SJSA1 (cell line): ENCODE results near the gene KIF1C. TPM values are rescaled to one million over a fixed set of nuclear protein-coding genes. Genes with fewer than 3 reads are reported as not detected.
"Not testable (repeated sequence)": the region's sequence is repeated elsewhere in the genome, so short reads cannot be mapped to it uniquely, and the experiment has no call there.

ENCODE experiments used
- DNase-seq, 2 experiments: peaks; one replicate each; pipeline ENCODE4 v3.0.0-alpha.2; 2015 to 2020; ENCODE audit warnings: low spot score in 2 of 2, low read depth in 1 of 2
- H3K27ac ChIP-seq: fragments of 250-450 bp; sonication (Bioruptor Pico); 2 replicates; pipeline ENCODE4 v1.5.1; 2020; ENCODE audit warnings: mild to moderate bottlenecking, moderate library complexity
- H3K27me3 ChIP-seq: fragments of 250-450 bp; sonication (Bioruptor Pico); replicated peaks from 2 replicates; pipeline ENCODE4 v1.5.1; 2020; ENCODE audit warnings: mild to moderate bottlenecking, moderate library complexity
- H3K36me3 ChIP-seq: fragments of 250-450 bp; sonication (Bioruptor Pico); 2 replicates; pipeline ENCODE4 v1.5.1; 2020; ENCODE audit warnings: mild to moderate bottlenecking
- H3K4me1 ChIP-seq: fragments of 250-450 bp; sonication (Bioruptor Pico); replicated peaks from 2 replicates; pipeline ENCODE4 v1.6.1; 2021; ENCODE audit warnings: mild to moderate bottlenecking
- H3K4me3 ChIP-seq: fragments of 250-450 bp; sonication (Bioruptor Pico); 2 replicates; pipeline ENCODE4 v1.5.1; 2020; ENCODE audit warnings: mild to moderate bottlenecking
- H3K9me3 ChIP-seq: fragments of 250-450 bp; sonication (Bioruptor Pico); replicated peaks from 2 replicates; pipeline ENCODE4 v1.5.1; 2020; ENCODE audit warnings: mild to moderate bottlenecking
- total RNA-seq: library from RNA; depleted of rRNA; stranded (reverse); fragments of >200 nt; shearing (Covaris generic); gene quantifications from 2 replicates; pipeline ENCODE4 v1.2.3, GENCODE V29; 2014; rRNA removed

KIF1C gene
- total RNA-seq, 1 experiment from 2014 or later, result 72.3 TPM

DNA sequence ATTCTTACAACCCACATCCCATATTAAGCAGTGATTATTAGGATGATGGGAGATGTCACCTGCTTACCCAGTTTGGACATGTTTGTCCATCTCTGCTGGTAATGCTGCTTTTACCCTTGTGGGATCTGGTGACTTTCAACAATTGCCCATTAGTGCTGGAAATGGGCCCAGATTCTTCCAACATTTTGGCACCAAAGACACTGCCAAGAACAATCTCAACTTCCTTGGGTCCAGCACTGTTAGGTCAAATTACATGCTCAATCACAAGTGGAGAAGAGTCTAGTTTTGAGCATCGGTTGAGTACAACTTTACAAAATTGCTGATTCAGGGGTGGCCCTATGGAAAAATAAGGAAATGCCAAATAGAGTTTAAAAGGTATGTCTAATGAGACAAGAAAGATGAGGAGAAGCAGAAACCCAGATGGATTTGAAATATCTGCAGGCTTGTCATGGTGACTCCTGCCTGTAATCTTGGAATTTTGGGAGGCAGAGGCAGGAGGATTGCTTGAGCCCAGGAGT lies 67.5 kb downstream of the KIF1C start:
- DNase-seq, result no peak
- no peaks in the 10 kb centered on the region for H3K9me3 ChIP-seq
- H3K36me3 ChIP-seq, result no peaks in the 10 kb centered on the region
- no peak overlapping the region for H3K4me3 ChIP-seq
- no peak overlapping the region for H3K27ac ChIP-seq
- no peaks in the 10 kb centered on the region for H3K4me1 ChIP-seq
- peaks cover 4% of the 10 kb centered on the region; the same call in 1 of the 2 replicates for H3K27me3 ChIP-seq

DNA sequence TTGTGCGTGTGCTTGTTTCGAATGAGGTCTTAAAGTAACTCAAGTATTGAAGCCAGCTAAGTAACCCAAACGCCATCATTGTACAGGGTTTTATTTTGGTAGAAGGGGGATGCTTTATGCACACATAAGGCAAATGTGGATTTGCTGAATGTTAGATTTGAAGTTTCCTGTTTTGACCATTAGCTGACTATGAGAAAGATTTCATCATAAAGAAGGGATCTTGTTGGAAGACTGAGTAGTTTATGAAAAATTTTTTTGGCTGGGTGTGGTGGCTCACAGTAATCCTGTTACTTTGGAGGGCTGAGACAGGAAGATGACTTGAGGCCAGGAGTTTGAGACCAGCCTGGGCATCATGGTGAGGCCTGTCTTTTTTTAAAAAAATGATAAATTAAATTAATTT lies 70.5 kb downstream of the KIF1C start:
- no peaks in the 10 kb centered on the region for H3K9me3 ChIP-seq
- H3K27me3 ChIP-seq, result no peaks in the 10 kb centered on the region; the same call in 1 of the 2 replicates
- no peak overlapping the region for H3K4me3 ChIP-seq
- no peaks in the 10 kb centered on the region for H3K36me3 ChIP-seq
- H3K27ac ChIP-seq, result no peak overlapping the region
- no peak for DNase-seq
- no peaks in the 10 kb centered on the region for H3K4me1 ChIP-seq

DNA sequence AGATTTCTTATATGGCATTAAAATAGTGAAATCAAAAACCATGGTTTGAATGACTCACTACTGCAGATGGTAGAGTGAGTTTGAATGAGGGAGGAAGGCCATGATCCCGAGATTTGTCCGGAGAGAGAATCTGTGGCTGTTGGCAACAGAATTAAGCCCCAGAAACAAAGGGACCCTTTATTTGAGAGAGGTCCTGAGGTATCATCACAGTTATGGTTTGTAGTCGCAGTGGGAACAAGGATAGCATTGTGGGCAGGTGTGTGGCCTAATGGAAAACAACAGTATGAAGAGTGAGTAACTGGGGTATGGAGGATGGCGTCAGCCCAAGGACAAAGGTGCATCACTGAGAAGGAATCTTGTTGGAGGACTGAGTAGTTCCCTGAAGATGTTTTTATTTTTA lies 72.0 kb downstream of the KIF1C start:
- H3K4me3 ChIP-seq, result no peak overlapping the region
- H3K36me3 ChIP-seq, result no peaks in the 10 kb centered on the region
- DNase-seq, result no peak
- H3K9me3 ChIP-seq, result no peaks in the 10 kb centered on the region
- H3K27me3 ChIP-seq, result no peaks in the 10 kb centered on the region; the same call in 1 of the 2 replicates
- no peaks in the 10 kb centered on the region for H3K4me1 ChIP-seq
- H3K27ac ChIP-seq, result no peak overlapping the region

DNA sequence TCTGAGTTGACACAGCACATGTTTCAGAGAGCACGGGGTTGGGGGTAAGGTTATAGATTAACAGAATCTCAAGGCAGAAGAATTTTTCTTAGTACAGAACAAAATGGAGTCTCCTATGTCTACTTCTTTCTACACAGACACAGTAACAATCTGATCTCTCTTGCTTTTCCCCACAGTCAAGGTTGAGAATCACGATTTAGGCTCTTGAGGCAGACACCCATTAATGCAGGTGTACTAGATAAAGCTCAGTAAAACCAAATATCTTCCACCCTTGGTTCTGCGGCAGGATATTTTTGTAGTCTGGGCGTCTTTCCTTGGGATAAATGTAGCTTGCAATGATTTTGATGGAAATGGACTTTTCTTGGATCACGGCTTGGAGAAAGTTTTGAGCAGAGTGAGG lies 77.7 kb downstream of the KIF1C start:
- not testable (repeated sequence) for H3K36me3 ChIP-seq, H3K4me3 ChIP-seq, DNase-seq, H3K27me3 ChIP-seq, H3K27ac ChIP-seq, H3K4me1 ChIP-seq
- H3K9me3 ChIP-seq, result peaks cover 10% of the 10 kb centered on the region

DNA sequence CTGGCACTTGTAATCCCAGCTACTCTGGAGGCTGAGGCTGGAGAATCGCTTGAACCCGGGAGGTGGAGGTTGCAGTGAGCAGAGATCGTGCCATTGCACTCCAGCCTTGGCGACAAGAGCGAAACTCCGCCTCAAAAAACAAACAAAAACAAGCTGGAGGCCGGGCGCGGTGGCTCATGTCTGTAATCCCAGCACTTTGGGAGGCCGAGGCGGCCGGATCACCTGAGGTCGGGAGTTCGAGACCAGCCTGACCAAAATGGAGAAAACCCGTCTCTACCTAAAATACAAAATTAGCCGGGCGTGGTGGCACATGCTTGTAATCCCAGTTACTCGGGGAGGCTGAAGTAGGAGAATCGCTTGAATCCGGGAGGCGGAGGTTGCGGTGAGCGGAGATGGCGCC lies 79.5 kb downstream of the KIF1C start:
- not testable (repeated sequence) for H3K27me3 ChIP-seq, H3K4me3 ChIP-seq, DNase-seq, H3K4me1 ChIP-seq, H3K27ac ChIP-seq, H3K36me3 ChIP-seq
- peaks cover 10% of the 10 kb centered on the region for H3K9me3 ChIP-seq

DNA sequence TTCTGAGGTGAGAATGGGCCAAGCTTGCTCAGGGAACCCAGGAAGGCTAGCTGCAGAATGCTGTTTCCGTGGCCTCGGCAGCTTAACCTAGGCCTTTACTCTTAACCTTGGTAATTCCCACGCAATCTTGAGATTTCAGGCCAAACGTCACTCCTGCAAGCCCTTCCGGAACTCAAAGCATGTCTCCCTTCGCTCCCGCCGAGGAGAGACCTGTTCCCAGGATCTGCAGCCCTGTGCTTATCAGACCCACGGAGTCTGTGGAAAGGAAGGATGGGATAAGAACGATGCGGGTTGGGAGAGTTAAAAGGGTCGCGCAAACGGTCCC lies 80.0 kb downstream of the KIF1C start:
- no peaks in the 10 kb centered on the region for H3K36me3 ChIP-seq
- peak overlapping the region; percentile 39 for H3K4me3 ChIP-seq
- no peak for DNase-seq
- H3K27me3 ChIP-seq, result peaks cover 7% of the 10 kb centered on the region; the same call in 1 of the 2 replicates
- peaks cover 10% of the 10 kb centered on the region for H3K9me3 ChIP-seq
- no peak overlapping the region for H3K27ac ChIP-seq
- no peaks in the 10 kb centered on the region for H3K4me1 ChIP-seq

Other genes with a start within 250 kb of the KIF1C start
- not detected in 2 replicates for gene TM4SF5, start 226.1 kb upstream of the KIF1C start, total RNA-seq
- gene VMO1, start 211.6 kb upstream of the KIF1C start, total RNA-seq, result not detected in 2 replicates
- not detected in 2 replicates for gene GLTPD2, start 209.0 kb upstream of the KIF1C start, total RNA-seq
- 197 and 257 TPM in 2 replicates for gene PSMB6, start 201.8 kb upstream of the KIF1C start, total RNA-seq
- 7.6 and 16.8 TPM in 2 replicates for gene PLD2, start 190.8 kb upstream of the KIF1C start, total RNA-seq
- gene MINK1, start 164.6 kb upstream of the KIF1C start, total RNA-seq, result 10.0 and 20.0 TPM in 2 replicates
- gene C17orf107, start 98.4 kb upstream of the KIF1C start, total RNA-seq, result 0.18 TPM in 1 of 2 replicates, not detected in the other
- 0.29 TPM in 1 of 2 replicates, not detected in the other for gene CHRNE, start 94.9 kb upstream of the KIF1C start, total RNA-seq
- gene GP1BA, start 65.7 kb upstream of the KIF1C start, total RNA-seq, result not detected in 2 replicates
- gene SLC25A11, start 57.9 kb upstream of the KIF1C start, total RNA-seq, result 67.6 and 68.4 TPM in 2 replicates
- 4.2 and 13.0 TPM in 2 replicates for gene RNF167, start 57.7 kb upstream of the KIF1C start, total RNA-seq
- 1,207 and 1,337 TPM in 2 replicates for gene PFN1, start 49.4 kb upstream of the KIF1C start, total RNA-seq
- gene ENO3, start 46.8 kb upstream of the KIF1C start, total RNA-seq, result 5.2 and 6.6 TPM in 2 replicates
- 63.5 and 71.4 TPM in 2 replicates for gene SPAG7, start 30.1 kb upstream of the KIF1C start, total RNA-seq
- gene CAMTA2, start 10.3 kb upstream of the KIF1C start, total RNA-seq, result 6.3 and 19.7 TPM in 2 replicates
- 1.1 and 2.7 TPM in 2 replicates for gene INCA1, start 428 bp upstream of the KIF1C start, total RNA-seq
- gene SLC52A1, start 37.5 kb downstream of the KIF1C start, total RNA-seq, result not detected in 2 replicates
- gene ZFP3, start 80.5 kb downstream of the KIF1C start, total RNA-seq, result 0.18 and 0.41 TPM in 2 replicates
- 3.4 and 7.1 TPM in 2 replicates for gene ZNF232, start 113.9 kb downstream of the KIF1C start, total RNA-seq
- gene USP6, start 118.1 kb downstream of the KIF1C start, total RNA-seq, result not detected in 2 replicates
- 4.5 and 6.9 TPM in 2 replicates for gene ZNF594, start 193.9 kb downstream of the KIF1C start, total RNA-seq
- not detected in 2 replicates for gene SCIMP, start 236.9 kb downstream of the KIF1C start, total RNA-seq